Neural cell (in vitro differentiated cells): ENCODE data around the gene TXLNA. TPM values are rescaled to one million over a fixed set of nuclear protein-coding genes. Genes with fewer than 3 reads are reported as not detected.

Experiments
- H2AFZ ChIP-seq: fragments of 200-600, 300-800 bp; sonication (generic), shearing (Covaris generic); 2 replicates; pipeline ENCODE4 v1.6.0; 2014; ENCODE audit warnings: low read depth, mild to moderate bottlenecking, antibody characterized with exemption, low read length, moderate library complexity
- H3F3A ChIP-seq: fragments of 200-600 bp; shearing (Covaris generic); 2 replicates; pipeline ENCODE4 v1.6.1; 2016; ENCODE audit warnings: mild to moderate bottlenecking, moderate library complexity, mixed read lengths, antibody characterized with exemption, low read length; ENCODE audit not compliant: insufficient read depth, poor library complexity, severe bottlenecking
- H3K27ac ChIP-seq: fragments of 200-600, 300-800 bp; sonication (generic), shearing (Covaris generic); 2 replicates; pipeline ENCODE4 v1.5.1; 2014; ENCODE audit warnings: mild to moderate bottlenecking, low read length, moderate library complexity
- H3K27me3 ChIP-seq: fragments of 300-800, 200-600 bp; sonication (generic), shearing (Covaris generic); 2 replicates; pipeline ENCODE4 v1.6.0; 2014; ENCODE audit warnings: mild to moderate bottlenecking, low read depth, low read length, moderate library complexity; ENCODE audit not compliant: insufficient read depth
- H3K36me3 ChIP-seq: fragments of 300-800, 200-600 bp; sonication (generic), shearing (Covaris generic); 2 replicates; pipeline ENCODE4 v1.5.1; 2014; ENCODE audit warnings: mild to moderate bottlenecking, antibody characterized with exemption, low read length, moderate library complexity; ENCODE audit not compliant: insufficient read depth
- H3K4me2 ChIP-seq: fragments of 300-800, 200-600 bp; sonication (generic), shearing (Covaris generic); 2 replicates; pipeline ENCODE4 v1.6.0; 2014; ENCODE audit warnings: mild to moderate bottlenecking, low read length
- H3K4me3 ChIP-seq: fragments of 300-800, 200-600 bp; sonication (generic), shearing (Covaris generic); 2 replicates; pipeline ENCODE4 v1.5.1; 2014; ENCODE audit warnings: mild to moderate bottlenecking, low read length, moderate library complexity
- H3K79me2 ChIP-seq: fragments of 200-600 bp; shearing (Covaris generic); replicated peaks from 2 replicates; pipeline ENCODE4 v1.6.0; 2014; ENCODE audit warnings: mild to moderate bottlenecking, low read length, moderate library complexity; ENCODE audit not compliant: insufficient read depth
- H3K9ac ChIP-seq: fragments of 300-800, 200-600 bp; sonication (generic), shearing (Covaris generic); 2 replicates; pipeline ENCODE4 v1.6.1; 2016; ENCODE audit warnings: mild to moderate bottlenecking, low read length, mixed read lengths
- H3K9me2 ChIP-seq: fragments of 200-600 bp; shearing (Covaris generic); 2 replicates; pipeline ENCODE4 v1.6.1; 2016; ENCODE audit warnings: mild to moderate bottlenecking, low read length, mixed read lengths; ENCODE audit not compliant: insufficient read depth
- H3K9me3 ChIP-seq: fragments of 200-600, 300-800 bp; sonication (generic), shearing (Covaris generic); 2 replicates; pipeline ENCODE4 v1.6.1; 2016; ENCODE audit warnings: mild to moderate bottlenecking, mixed run types, low read length, moderate library complexity, mixed read lengths
- H4K20me1 ChIP-seq: fragments of 200-600 bp; shearing (Covaris generic); 2 replicates; pipeline ENCODE4 v1.6.1; 2016; ENCODE audit warnings: mild to moderate bottlenecking, mixed run types; ENCODE audit not compliant: insufficient read depth
- EP300 ChIP-seq: fragments of 450-650 bp; conservative IDR thresholded peaks from 2 replicates; pipeline ENCODE4 v1.6.1; 2014; ENCODE audit warnings: antibody characterized with exemption, mild to moderate bottlenecking, moderate library complexity; ENCODE audit not compliant: poor library complexity, severe bottlenecking
- EZH2 ChIP-seq: fragments of 200-600, 300-800 bp; shearing (Covaris generic), sonication (generic); IDR thresholded peaks from 2 replicates; pipeline ENCODE4 v1.6.1; 2014; ENCODE audit warnings: antibody characterized with exemption, low read length, borderline replicate concordance, mild to moderate bottlenecking; ENCODE audit not compliant: insufficient read depth, poor library complexity, severe bottlenecking
- MXI1 ChIP-seq: fragments of 450-650 bp; conservative IDR thresholded peaks from 2 replicates; pipeline ENCODE4 v1.6.1; 2014; ENCODE audit warnings: antibody characterized with exemption, mild to moderate bottlenecking; ENCODE audit not compliant: poor library complexity, severe bottlenecking
- POLR2AphosphoS5 ChIP-seq: IDR thresholded peaks from 2 replicates; pipeline ENCODE4 v1.6.1; 2012
- RAD21 ChIP-seq: fragments of 450-650 bp; conservative IDR thresholded peaks from 2 replicates; pipeline ENCODE4 v1.6.1; 2014; ENCODE audit warnings: antibody characterized with exemption, mild to moderate bottlenecking, moderate library complexity
- SMC3 ChIP-seq: fragments of 450-650 bp; conservative IDR thresholded peaks from 2 replicates; pipeline ENCODE4 v1.6.1; 2014; ENCODE audit warnings: antibody characterized with exemption, mild to moderate bottlenecking, moderate library complexity; ENCODE audit not compliant: poor library complexity
- TAF1 ChIP-seq: IDR thresholded peaks from 2 replicates; pipeline ENCODE4 v1.6.1; 2012; ENCODE audit warnings: low read depth
- polyA plus RNA-seq: library from polyadenylated mRNA; depleted of rRNA; stranded (reverse); fragments of >200 nt; gene quantifications from 2 replicates; pipeline ENCODE4 v1.2.3, GENCODE V29; 2014
- TF ChIP-seq, protein P1 (sequence below): fragments of 450-650 bp; IDR thresholded peaks from 2 replicates; pipeline ENCODE4 v1.5.1; 2014; ENCODE audit warnings: antibody characterized with exemption, mild to moderate bottlenecking, moderate library complexity; ENCODE audit not compliant: poor library complexity, severe bottlenecking
- TF ChIP-seq, protein P2 (sequence below): IDR thresholded peaks from 2 replicates; pipeline ENCODE4 v1.6.1; 2012; ENCODE audit warnings: borderline replicate concordance

Gene TXLNA
- polyA plus RNA-seq, 1 donor from 2014 or later = 34.5 TPM

DNA sequence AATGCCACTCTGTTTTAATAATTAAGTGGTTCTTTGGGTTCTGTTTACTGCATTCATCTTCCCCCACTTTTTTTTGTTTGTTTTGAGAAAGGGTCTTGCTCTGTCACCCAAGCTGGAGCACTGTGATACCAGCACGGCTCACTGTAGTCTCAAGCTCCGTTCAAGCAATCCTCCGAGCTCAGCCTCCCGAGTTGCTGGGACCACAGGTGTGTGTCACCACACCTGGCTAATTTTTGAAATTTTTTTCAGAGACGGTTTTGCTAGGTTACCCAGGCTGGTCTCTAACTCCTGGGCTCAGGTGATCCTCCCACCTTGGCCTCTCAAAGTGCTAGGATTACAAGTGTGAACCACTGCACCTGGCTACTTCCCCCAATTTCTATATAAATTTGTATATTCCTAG lies 42.4 kb upstream of the TXLNA start:
- no peak overlapping the region for H2AFZ ChIP-seq
- no peak overlapping the region for H3K9ac ChIP-seq
- TF ChIP-seq, protein P1, sequence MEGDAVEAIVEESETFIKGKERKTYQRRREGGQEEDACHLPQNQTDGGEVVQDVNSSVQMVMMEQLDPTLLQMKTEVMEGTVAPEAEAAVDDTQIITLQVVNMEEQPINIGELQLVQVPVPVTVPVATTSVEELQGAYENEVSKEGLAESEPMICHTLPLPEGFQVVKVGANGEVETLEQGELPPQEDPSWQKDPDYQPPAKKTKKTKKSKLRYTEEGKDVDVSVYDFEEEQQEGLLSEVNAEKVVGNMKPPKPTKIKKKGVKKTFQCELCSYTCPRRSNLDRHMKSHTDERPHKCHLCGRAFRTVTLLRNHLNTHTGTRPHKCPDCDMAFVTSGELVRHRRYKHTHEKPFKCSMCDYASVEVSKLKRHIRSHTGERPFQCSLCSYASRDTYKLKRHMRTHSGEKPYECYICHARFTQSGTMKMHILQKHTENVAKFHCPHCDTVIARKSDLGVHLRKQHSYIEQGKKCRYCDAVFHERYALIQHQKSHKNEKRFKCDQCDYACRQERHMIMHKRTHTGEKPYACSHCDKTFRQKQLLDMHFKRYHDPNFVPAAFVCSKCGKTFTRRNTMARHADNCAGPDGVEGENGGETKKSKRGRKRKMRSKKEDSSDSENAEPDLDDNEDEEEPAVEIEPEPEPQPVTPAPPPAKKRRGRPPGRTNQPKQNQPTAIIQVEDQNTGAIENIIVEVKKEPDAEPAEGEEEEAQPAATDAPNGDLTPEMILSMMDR = no peak
- TF ChIP-seq EZH2 = no peak
- no peak for TF ChIP-seq TAF1
- no peak for TF ChIP-seq MXI1
- no peak for TF ChIP-seq RAD21
- no peak for TF ChIP-seq POLR2AphosphoS5
- TF ChIP-seq, protein P2, sequence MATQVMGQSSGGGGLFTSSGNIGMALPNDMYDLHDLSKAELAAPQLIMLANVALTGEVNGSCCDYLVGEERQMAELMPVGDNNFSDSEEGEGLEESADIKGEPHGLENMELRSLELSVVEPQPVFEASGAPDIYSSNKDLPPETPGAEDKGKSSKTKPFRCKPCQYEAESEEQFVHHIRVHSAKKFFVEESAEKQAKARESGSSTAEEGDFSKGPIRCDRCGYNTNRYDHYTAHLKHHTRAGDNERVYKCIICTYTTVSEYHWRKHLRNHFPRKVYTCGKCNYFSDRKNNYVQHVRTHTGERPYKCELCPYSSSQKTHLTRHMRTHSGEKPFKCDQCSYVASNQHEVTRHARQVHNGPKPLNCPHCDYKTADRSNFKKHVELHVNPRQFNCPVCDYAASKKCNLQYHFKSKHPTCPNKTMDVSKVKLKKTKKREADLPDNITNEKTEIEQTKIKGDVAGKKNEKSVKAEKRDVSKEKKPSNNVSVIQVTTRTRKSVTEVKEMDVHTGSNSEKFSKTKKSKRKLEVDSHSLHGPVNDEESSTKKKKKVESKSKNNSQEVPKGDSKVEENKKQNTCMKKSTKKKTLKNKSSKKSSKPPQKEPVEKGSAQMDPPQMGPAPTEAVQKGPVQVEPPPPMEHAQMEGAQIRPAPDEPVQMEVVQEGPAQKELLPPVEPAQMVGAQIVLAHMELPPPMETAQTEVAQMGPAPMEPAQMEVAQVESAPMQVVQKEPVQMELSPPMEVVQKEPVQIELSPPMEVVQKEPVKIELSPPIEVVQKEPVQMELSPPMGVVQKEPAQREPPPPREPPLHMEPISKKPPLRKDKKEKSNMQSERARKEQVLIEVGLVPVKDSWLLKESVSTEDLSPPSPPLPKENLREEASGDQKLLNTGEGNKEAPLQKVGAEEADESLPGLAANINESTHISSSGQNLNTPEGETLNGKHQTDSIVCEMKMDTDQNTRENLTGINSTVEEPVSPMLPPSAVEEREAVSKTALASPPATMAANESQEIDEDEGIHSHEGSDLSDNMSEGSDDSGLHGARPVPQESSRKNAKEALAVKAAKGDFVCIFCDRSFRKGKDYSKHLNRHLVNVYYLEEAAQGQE = no peak
- TF ChIP-seq SMC3 = no peak
- no peak for TF ChIP-seq EP300
- no peaks in the 10 kb centered on the region for H3K36me3 ChIP-seq
- no peak overlapping the region for H3K4me2 ChIP-seq
- no peak overlapping the region for H3K4me3 ChIP-seq
- H3K9me2 ChIP-seq = no peaks in the 10 kb centered on the region
- no peaks in the 10 kb centered on the region for H3K9me3 ChIP-seq
- H3K79me2 ChIP-seq = peaks cover 25% of the 10 kb centered on the region
- H3K27me3 ChIP-seq = no peaks in the 10 kb centered on the region
- no peaks in the 10 kb centered on the region for H3F3A ChIP-seq
- H4K20me1 ChIP-seq = no peaks in the 10 kb centered on the region
- no peak overlapping the region for H3K27ac ChIP-seq

DNA sequence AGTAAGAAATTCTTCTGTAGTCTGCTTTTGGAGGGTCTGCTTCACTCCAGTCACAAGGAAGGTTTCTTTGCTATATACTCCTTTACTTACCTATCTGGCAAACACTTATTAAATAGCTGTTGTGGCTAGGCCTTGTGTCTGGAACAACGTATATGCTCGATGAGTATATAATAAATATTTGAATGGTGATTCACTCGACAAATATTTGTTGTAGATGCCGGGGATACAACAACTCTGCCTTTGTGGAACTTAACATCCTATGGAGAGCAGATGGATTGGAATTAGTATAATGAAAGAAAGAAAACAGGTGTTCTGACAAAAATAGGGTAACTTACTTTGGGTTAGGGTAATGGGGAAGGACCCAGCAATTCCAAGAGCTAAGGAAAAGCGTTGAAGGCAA lies 40.5 kb upstream of the TXLNA start:
- peaks cover 29% of the 10 kb centered on the region for H3K79me2 ChIP-seq
- H3K9me3 ChIP-seq = no peaks in the 10 kb centered on the region
- TF ChIP-seq EZH2 (no peak), SMC3 (no peak), TAF1 (no peak), EP300 (no peak), RAD21 (no peak), MXI1 (no peak), POLR2AphosphoS5 (no peak)
- TF ChIP-seq, protein P2 = no peak
- no peak overlapping the region for H3K27ac ChIP-seq
- no peaks in the 10 kb centered on the region for H3K36me3 ChIP-seq
- no peak overlapping the region for H3K9ac ChIP-seq
- no peaks in the 10 kb centered on the region for H3K27me3 ChIP-seq
- no peaks in the 10 kb centered on the region for H3F3A ChIP-seq
- no peak overlapping the region for H3K4me2 ChIP-seq
- H2AFZ ChIP-seq = no peak overlapping the region
- no peaks in the 10 kb centered on the region for H3K9me2 ChIP-seq
- H3K4me3 ChIP-seq = no peak overlapping the region
- H4K20me1 ChIP-seq = no peaks in the 10 kb centered on the region
